Measurements from ENCODE around the gene NCOA7. TPM values are rescaled to one million over a fixed set of nuclear protein-coding genes. Genes with fewer than 3 reads are reported as not detected.
A peak's percentile ranks its signal among the peaks of the same experiment; 100 is the strongest.

Gene NCOA7
- total and polyA plus RNA-seq, 10 of the 15 experiments (the other 5 are each of a cell fraction or from before 2014, with no cell fraction given) = 18.9 to 50.3 (median 34.2) TPM

- ATAC-seq (peak; percentile 56), FAIRE-seq (no peak), DNase-seq (ENCODE audit: low read depth, low spot score) (no peak)
- no peaks in the 10 kb centered on the region for H4K20me1 ChIP-seq (ENCODE audit: control insufficient read depth, insufficient read depth)
- H3K27ac ChIP-seq (ENCODE audit: control insufficient read depth, insufficient read depth) = peak overlapping the region; percentile 88; the same call in 1 of the 2 replicates
- BruUV-seq (replicated peaks) = TSS peak; percentile 65
- no peaks in the 10 kb centered on the region for H3K9me3 ChIP-seq (replicated peaks; ENCODE audit: control insufficient read depth, insufficient read depth, low read length)
- in situ Hi-C loops (cut with MboI) = loop anchor here (5.0 kb wide), 1 partner anchor 171 kb away; no protein-coding TSS in a partner anchor
- SMC1A ChIA-PET (ENCODE audit: uncharacterized antibody, unreplicated experiment) = interaction anchor here (0.9 to 9.8 kb wide), 22 partner anchors 9 to 280 kb away, joined by 3 to 179 read pairs (median 6); partner anchors contain the start of genes NCOA7 and TRMT11
- no peaks in the 10 kb centered on the region for H3K36me3 ChIP-seq (ENCODE audit: control insufficient read depth in 2 of 2, insufficient read depth in 2 of 2, low read length in 1 of 2)
- TF ChIP-seq BHLHE40 (IDR thresholded peaks at IDR 0.05; ENCODE audit: borderline replicate concordance in 1 of 2, low read depth in 2 of 2, low read length in 1 of 2) (peak; percentile 27 to 55; a peak in 1 of 4 replicates), FOS (IDR thresholded peaks at IDR 0.05; ENCODE audit: borderline replicate concordance, extremely low read depth, insufficient read length) (no peak), RAD51 (IDR thresholded peaks at IDR 0.05) (peak; percentile 87), CHD1 (IDR thresholded peaks at IDR 0.05; ENCODE audit: low read depth, low read length) (no peak)
- TF ChIP-seq, protein P1, sequence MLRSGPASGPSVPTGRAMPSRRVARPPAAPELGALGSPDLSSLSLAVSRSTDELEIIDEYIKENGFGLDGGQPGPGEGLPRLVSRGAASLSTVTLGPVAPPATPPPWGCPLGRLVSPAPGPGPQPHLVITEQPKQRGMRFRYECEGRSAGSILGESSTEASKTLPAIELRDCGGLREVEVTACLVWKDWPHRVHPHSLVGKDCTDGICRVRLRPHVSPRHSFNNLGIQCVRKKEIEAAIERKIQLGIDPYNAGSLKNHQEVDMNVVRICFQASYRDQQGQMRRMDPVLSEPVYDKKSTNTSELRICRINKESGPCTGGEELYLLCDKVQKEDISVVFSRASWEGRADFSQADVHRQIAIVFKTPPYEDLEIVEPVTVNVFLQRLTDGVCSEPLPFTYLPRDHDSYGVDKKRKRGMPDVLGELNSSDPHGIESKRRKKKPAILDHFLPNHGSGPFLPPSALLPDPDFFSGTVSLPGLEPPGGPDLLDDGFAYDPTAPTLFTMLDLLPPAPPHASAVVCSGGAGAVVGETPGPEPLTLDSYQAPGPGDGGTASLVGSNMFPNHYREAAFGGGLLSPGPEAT (IDR thresholded peaks at IDR 0.05; ENCODE audit: low read depth) = 0 out of 2 replicates have a peak, but pooled peaks have one; percentile 12
- no peaks in the 10 kb centered on the region for H3K27me3 ChIP-seq (replicated peaks in 1 of 2; ENCODE audit: control insufficient read depth in 2 of 2, insufficient read depth in 2 of 2, low read length in 1 of 2)
- CTCF ChIA-PET = interaction anchor here (0.7 to 15.3 kb wide), 26 partner anchors 9 to 765 kb away, joined by 3 to 505 read pairs (median 5); partner anchors contain the start of genes NCOA7 and TRMT11
- H3K4me3 ChIP-seq = peak overlapping the region; percentile 82; the same call in 1 of the 2 replicates
- H2AFZ ChIP-seq (ENCODE audit: control insufficient read depth, low read depth, low read length) = peak overlapping the region; percentile 97
- RAD21 ChIA-PET (ENCODE audit: unreplicated experiment) = interaction anchor here (0.8 to 6.2 kb wide), 15 partner anchors 13 to 176 kb away, joined by 3 to 91 read pairs (median 8); partner anchors contain the start of genes NCOA7 and TRMT11
- peaks cover 17% of the 10 kb centered on the region for H3K79me2 ChIP-seq (ENCODE audit: control insufficient read depth, insufficient read depth, low read length)
- WGBS (ENCODE audit: insufficient coverage, insufficient replicate concordance, low lambda C conversion rate, missing lambda C conversion rate) = 51% methylated on average over 4 of the region's 4 CpGs
- peak overlapping the region; percentile 91 for H3K9ac ChIP-seq (ENCODE audit: control insufficient read depth, insufficient read depth, low read length)
- peak overlapping the region; percentile 70 for H3K4me2 ChIP-seq (ENCODE audit: control insufficient read depth, insufficient read depth)
- peaks cover 7% of the 10 kb centered on the region for H3K4me1 ChIP-seq (ENCODE audit: control insufficient read depth, insufficient read depth, low read length)
- intact Hi-C loops (cut with micrococcal nuclease; ENCODE audit: unreplicated experiment) = loop anchor here (2.0 to 5.0 kb wide), 2 partner anchors 167 to 646 kb away; partner anchors contain the start of gene NCOA7
- POLR2A ChIA-PET = interaction anchor here (0.6 to 3.7 kb wide), 7 partner anchors 29 to 672 kb away, joined by 3 to 17 read pairs (median 6); partner anchors contain the start of genes NCOA7 and TRMT11
Measured at GRCh38 chr6:125957845-125958244, 167.1 kb downstream of the NCOA7 start.

Data from GM12878 (cell line).